HG03039 (cell line): Measurements from ENCODE around the gene ASPRV1.

ENCODE experiments used
- ATAC-seq: cut with Tn5 transposase; IDR thresholded peaks from one replicate; pipeline ENCODE4 v1.9.1; 2021; ENCODE audit warnings: mild to moderate bottlenecking, moderate library complexity; ENCODE audit not compliant: unreplicated experiment

The ASPRV1 gene

DNA sequence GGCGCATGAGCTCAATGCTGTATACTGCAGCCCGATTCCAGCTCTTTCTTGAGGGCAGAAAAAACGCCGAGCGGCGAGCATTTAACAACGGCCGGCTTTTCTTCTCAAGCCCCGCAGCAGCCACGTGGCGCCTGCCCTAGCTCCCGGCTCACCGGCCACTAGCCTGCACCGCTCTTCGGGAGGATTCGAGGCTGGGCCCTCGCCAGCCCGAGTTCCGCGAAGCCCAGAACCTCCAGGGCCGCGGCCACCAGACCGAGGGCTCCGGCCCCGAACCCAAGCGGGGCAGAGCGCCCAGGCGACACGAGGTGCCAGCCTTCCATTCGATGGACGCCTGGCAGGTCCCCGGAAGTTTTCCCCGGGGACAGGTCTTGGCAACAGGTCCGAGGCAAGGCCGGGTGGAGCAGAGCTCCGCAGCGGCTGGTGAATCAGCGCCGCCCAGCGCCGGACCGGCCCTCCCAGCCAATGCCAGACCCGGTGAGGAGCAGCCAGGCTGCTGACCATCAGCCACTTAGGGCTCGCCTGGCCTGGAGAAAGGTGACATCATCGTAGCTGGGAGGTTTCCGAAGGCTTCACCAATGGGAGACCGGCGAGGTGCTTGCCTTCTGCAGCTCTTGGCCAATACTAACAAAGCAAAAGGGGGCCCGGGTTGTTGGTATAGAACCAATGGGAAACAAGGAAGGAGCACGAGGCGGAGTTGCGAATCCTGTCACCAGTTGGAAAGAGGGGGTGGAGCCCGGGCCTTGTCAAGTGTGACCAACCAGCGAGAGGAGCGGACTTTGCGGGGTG, 47.1 kb downstream of the ASPRV1 start:
- peak; percentile 86 for ATAC-seq

DNA sequence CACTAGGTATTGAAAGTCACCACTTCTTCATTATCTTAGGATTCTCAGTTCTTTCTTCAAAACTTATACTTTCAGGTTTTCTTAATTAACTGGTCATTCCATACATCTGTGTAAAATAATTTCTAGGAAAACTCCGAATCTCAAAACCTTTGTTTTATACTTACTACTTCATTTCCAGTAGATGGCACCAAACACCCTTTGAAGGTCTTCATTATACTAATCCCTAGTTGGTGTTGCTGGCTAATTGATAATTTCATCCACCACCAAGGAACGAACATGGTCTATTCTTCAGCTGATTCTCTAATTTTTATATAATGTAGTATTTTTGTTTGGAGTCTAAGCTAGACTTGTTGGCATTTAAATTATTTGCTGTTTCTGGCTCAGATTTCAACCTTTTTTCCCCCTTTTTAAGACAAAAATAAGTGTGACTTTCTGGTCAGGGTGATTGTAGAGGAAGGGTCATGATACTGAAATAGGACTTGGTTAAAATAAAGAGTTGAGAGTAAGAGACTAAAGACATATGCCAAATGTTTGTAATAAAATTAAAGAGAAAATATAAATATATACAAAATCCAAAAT, 49.4 kb downstream of the ASPRV1 start:
- ATAC-seq, result no peak
